HEK293 (cell line): ENCODE measurements around the gene SERPINI1.
A peak's percentile ranks its signal among the peaks of the same experiment; 100 is the strongest.

Experiments
- CTCF ChIA-PET: fragments of 350-600 bp; formaldehyde crosslinking; extraction: SDS; loops from one replicate; lab custom pipeline; 2021; ENCODE audit warnings: antibody characterized with exemption; lab: Yijun Ruan, JAX
- POLR2A ChIA-PET: fragments of 300-600 bp; formaldehyde crosslinking; extraction: SDS; loops from one replicate; lab custom pipeline; 2020; ENCODE audit warnings: antibody characterized with exemption, inconsistent platforms; lab: Yijun Ruan, JAX
- H3K27ac ChIP-seq: fragments of 200-500 bp; sonication (Bioruptor generic); 2 replicates; pipeline ENCODE4 v1.5.1; 2014; ENCODE audit warnings: low read depth, low read length, control low read depth, inconsistent platforms; ENCODE audit errors: extremely low read depth
- H3K36me3 ChIP-seq, 2 experiments: fragments of 200-500 bp in 1 of 2; sonication (Bioruptor generic) in 1 of 2; 1 replicate in 1 of 2; 2 replicates in 1 of 2; pipeline ENCODE4 v1.5.1; 2014 to 2017; ENCODE audit warnings: inconsistent platforms in 2 of 2, low read length in 2 of 2; ENCODE audit not compliant: control insufficient read depth in 2 of 2, insufficient read depth in 1 of 2
- H3K4me1 ChIP-seq: fragments of 200-500 bp; sonication (Bioruptor generic); 2 replicates; pipeline ENCODE4 v1.5.1; 2014; ENCODE audit warnings: mild to moderate bottlenecking, low read length, inconsistent platforms; ENCODE audit not compliant: control insufficient read depth, insufficient read depth
- H3K4me3 ChIP-seq: 2 replicates; pipeline ENCODE4 v1.5.1; 2011; ENCODE audit warnings: low read depth, mild to moderate bottlenecking, control low read depth, low read length, moderate library complexity
- H3K9me3 ChIP-seq: fragments of 200-500 bp; sonication (Bioruptor generic); 2 replicates; pipeline ENCODE4 v1.5.1; 2014; ENCODE audit warnings: low read depth, low read length, inconsistent platforms; ENCODE audit not compliant: control insufficient read depth, insufficient read depth
- BCL11A ChIP-seq: fragments of 450-650 bp; formaldehyde crosslinking; IDR thresholded peaks from 2 replicates; pipeline ENCODE4 v1.5.1; 2016; ENCODE audit warnings: low read depth, missing biosample characterization, missing genetic modification characterization
- GLIS1 ChIP-seq: fragments of 450-650 bp; formaldehyde crosslinking; IDR thresholded peaks from 2 replicates; pipeline ENCODE4 v1.5.1; 2016; ENCODE audit warnings: missing biosample characterization, missing genetic modification characterization
- HIC1 ChIP-seq: fragments of 450-650 bp; formaldehyde crosslinking; IDR thresholded peaks from 2 replicates; pipeline ENCODE4 v1.5.1; 2016; ENCODE audit warnings: missing biosample characterization, missing genetic modification characterization
- HOXD13 ChIP-seq: sonication (generic); formaldehyde crosslinking; IDR thresholded peaks from 2 replicates; pipeline ENCODE4 v1.8.0; 2022; ENCODE audit warnings: missing genetic modification reagents, borderline replicate concordance
- KLF10 ChIP-seq: fragments of 450-650 bp; IDR thresholded peaks from 2 replicates; pipeline ENCODE4 v1.5.1; 2018; ENCODE audit warnings: missing biosample characterization, mild to moderate bottlenecking, missing genetic modification characterization
- MZF1 ChIP-seq: fragments of 450-650 bp; formaldehyde crosslinking; IDR thresholded peaks from 2 replicates; pipeline ENCODE4 v1.5.1; 2017; ENCODE audit warnings: missing biosample characterization, missing genetic modification characterization, borderline replicate concordance
- REPIN1 ChIP-seq: fragments of 450-650 bp; formaldehyde crosslinking; IDR thresholded peaks from 2 replicates; pipeline ENCODE4 v1.5.1; 2017; ENCODE audit warnings: missing biosample characterization, missing genetic modification characterization, low read depth
- SCRT2 ChIP-seq: fragments of 450-650 bp; formaldehyde crosslinking; IDR thresholded peaks from 2 replicates; pipeline ENCODE4 v1.5.1; 2016; ENCODE audit warnings: missing biosample characterization, missing genetic modification characterization
- TRIM28 ChIP-seq: IDR thresholded peaks from 2 replicates; pipeline ENCODE4 v1.6.1; 2011; ENCODE audit warnings: low read length, control low read depth, borderline replicate concordance
- TSHZ1 ChIP-seq: fragments of 450-650 bp; formaldehyde crosslinking; IDR thresholded peaks from 2 replicates; pipeline ENCODE4 v1.5.1; 2016; ENCODE audit warnings: missing biosample characterization, missing genetic modification characterization, borderline replicate concordance
- WT1 ChIP-seq: fragments of 450-650 bp; formaldehyde crosslinking; IDR thresholded peaks from 2 replicates; pipeline ENCODE4 v1.5.1; 2016; ENCODE audit warnings: missing biosample characterization, missing genetic modification characterization
- ZEB2 ChIP-seq: fragments of 450-650 bp; formaldehyde crosslinking; IDR thresholded peaks from 2 replicates; pipeline ENCODE4 v1.5.1; 2016; ENCODE audit warnings: missing biosample characterization, missing genetic modification characterization
- ZNF112 ChIP-seq: fragments of 450-650 bp; formaldehyde crosslinking; IDR thresholded peaks from 2 replicates; pipeline ENCODE4 v1.5.0; 2017; ENCODE audit warnings: missing biosample characterization, missing genetic modification characterization
- ZNF132 ChIP-seq: fragments of 450-650 bp; formaldehyde crosslinking; IDR thresholded peaks from 2 replicates; pipeline ENCODE4 v1.5.1; 2017; ENCODE audit warnings: missing biosample characterization, missing genetic modification characterization, borderline replicate concordance
- ZNF184 ChIP-seq: fragments of 450-650 bp; IDR thresholded peaks from 2 replicates; pipeline ENCODE4 v1.5.1; 2018; ENCODE audit warnings: missing biosample characterization, mild to moderate bottlenecking, missing genetic modification characterization
- ZNF274 ChIP-seq, 2 experiments: fragments of 200-500 bp in 1 of 2; fragments of 450-650 bp in 1 of 2; sonication (Bioruptor generic) in 1 of 2; formaldehyde crosslinking in 1 of 2; IDR thresholded peaks; 2 replicates each; pipeline versions ENCODE4 v1.5.1 to v1.6.1; 2014 to 2016; ENCODE audit warnings: borderline replicate concordance in 1 of 2, inconsistent platforms in 1 of 2, low read length in 1 of 2, missing biosample characterization in 1 of 2, missing genetic modification characterization in 1 of 2
- ZNF280D ChIP-seq: fragments of 450-650 bp; formaldehyde crosslinking; IDR thresholded peaks from 2 replicates; pipeline ENCODE4 v1.5.1; 2016; ENCODE audit warnings: missing biosample characterization, missing genetic modification characterization
- ZNF558 ChIP-seq: fragments of 450-650 bp; formaldehyde crosslinking; IDR thresholded peaks from 2 replicates; pipeline ENCODE4 v1.5.1; 2016; ENCODE audit warnings: missing biosample characterization, missing genetic modification characterization
- ZNF677 ChIP-seq: fragments of 450-650 bp; IDR thresholded peaks from 2 replicates; pipeline ENCODE4 v1.5.0; 2018; ENCODE audit warnings: missing biosample characterization, mild to moderate bottlenecking, missing genetic modification characterization, moderate library complexity
- ZNF777 ChIP-seq: fragments of 450-650 bp; formaldehyde crosslinking; IDR thresholded peaks from 2 replicates; pipeline ENCODE4 v1.5.1; 2017; ENCODE audit warnings: missing biosample characterization, missing genetic modification characterization, borderline replicate concordance
- ZSCAN18 ChIP-seq: fragments of 450-650 bp; formaldehyde crosslinking; IDR thresholded peaks from 2 replicates; pipeline ENCODE4 v1.5.1; 2016; ENCODE audit warnings: missing biosample characterization, missing genetic modification characterization

SERPINI1 gene

GRCh38 chr3:167705840-167706239, 29.7 kb upstream of the SERPINI1 start (continued):
- TF ChIP-seq ZNF280D (tag by site-specific recombination) (no peak), HOXD13 (no peak), ZNF274 (IDR thresholded peaks at IDR 0.05; ENCODE audit: low read length) (no peak), ZNF274 (tag by site-specific recombination; IDR thresholded peaks at IDR 0.05; ENCODE audit: borderline replicate concordance) (no peak), ZNF677 (no peak), TRIM28 (no peak), BCL11A (no peak)

- Histone ChIP-seq H3K4me1 (no peaks in the 10 kb centered on the region), H3K4me3 (no peak overlapping the region), H3K9me3 (no peaks in the 10 kb centered on the region), H3K27ac (no peak overlapping the region), H3K36me3 (peaks cover 0 to 34% of the 10 kb centered on the region in 2 experiments; a peak in 1 of 3 replicates)
- TF ChIP-seq REPIN1 (tag by site-specific recombination) (no peak), ZNF132 (tag by site-specific recombination) (no peak), ZNF184 (no peak), SCRT2 (tag by site-specific recombination) (peak; percentile 75), ZEB2 (no peak)
- ChIA-PET POLR2A (interaction anchor here (0.6 kb wide), 1 partner anchor 192 kb away, joined by 7 read pairs; no protein-coding TSS in a partner anchor), CTCF (interaction anchor here (1.1 kb wide), 1 partner anchor 24 kb away, joined by 5 read pairs; no protein-coding TSS in a partner anchor)
Measured at GRCh38 chr3:167709690-167710089, 25.8 kb upstream of the SERPINI1 start.

GRCh38 chr3:167710552-167710951, 25.0 kb upstream of the SERPINI1 start:
- H3K36me3 ChIP-seq = peaks cover 0 to 34% of the 10 kb centered on the region in 2 experiments; a peak in 1 of 3 replicates
- CTCF ChIA-PET = no interaction called here
- POLR2A ChIA-PET = no interaction called here

More at GRCh38 chr3:167710552-167710951, 25.0 kb upstream of the SERPINI1 start:
- no peak overlapping the region for H3K4me3 ChIP-seq
- TF ChIP-seq WT1 (tag by site-specific recombination) (no peak), TSHZ1 (tag by site-specific recombination) (no peak), GLIS1 (no peak), HIC1 (no peak), KLF10 (no peak), MZF1 (tag by site-specific recombination) (no peak), ZNF112 (tag by site-specific recombination) (no peak), ZNF558 (tag by site-specific recombination) (no peak), ZNF777 (tag by site-specific recombination) (no peak), ZSCAN18 (tag by site-specific recombination) (no peak)
- no peak overlapping the region for H3K27ac ChIP-seq
- H3K9me3 ChIP-seq = no peaks in the 10 kb centered on the region
- no peaks in the 10 kb centered on the region for H3K4me1 ChIP-seq
